ENCODE data around the gene MRPS12.

DNA sequence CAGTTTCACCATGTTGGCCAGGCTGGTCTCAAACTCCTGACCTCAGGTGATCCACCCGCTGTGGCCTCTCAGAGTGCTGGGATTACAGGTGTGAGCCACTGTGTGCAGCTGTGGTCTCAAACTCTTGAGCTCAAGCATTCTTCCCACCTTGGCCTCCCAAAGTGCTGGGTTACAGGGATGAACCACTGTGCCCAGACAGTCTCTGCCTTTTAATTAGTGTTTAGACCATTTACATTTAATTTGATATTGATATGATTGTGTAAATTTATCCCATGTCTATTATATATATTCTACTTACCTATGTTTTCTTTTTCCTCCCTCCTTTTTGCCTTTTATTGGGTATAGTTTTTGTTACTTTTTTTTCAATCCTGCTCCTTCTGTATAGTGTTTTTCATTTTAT, 29.1 kb upstream of the MRPS12 start:
- TF ChIP-seq POLR2A (IDR thresholded peaks at IDR 0.05; ENCODE audit: low read depth, low read length) (no peak), NFE2L2 (IDR thresholded peaks at IDR 0.05; ENCODE audit: low read depth, low read length) (no peak), MAFK (IDR thresholded peaks at IDR 0.05; ENCODE audit: low read depth, low read length) (no peak), MAZ (IDR thresholded peaks at IDR 0.05; ENCODE audit: borderline replicate concordance, low read depth, low read length) (no peak), MXI1 (IDR thresholded peaks at IDR 0.05; ENCODE audit: borderline replicate concordance, low read depth, low read length) (no peak), SMC3 (IDR thresholded peaks at IDR 0.05; ENCODE audit: low read depth, low read length) (no peak)
- TF ChIP-seq, protein P1, sequence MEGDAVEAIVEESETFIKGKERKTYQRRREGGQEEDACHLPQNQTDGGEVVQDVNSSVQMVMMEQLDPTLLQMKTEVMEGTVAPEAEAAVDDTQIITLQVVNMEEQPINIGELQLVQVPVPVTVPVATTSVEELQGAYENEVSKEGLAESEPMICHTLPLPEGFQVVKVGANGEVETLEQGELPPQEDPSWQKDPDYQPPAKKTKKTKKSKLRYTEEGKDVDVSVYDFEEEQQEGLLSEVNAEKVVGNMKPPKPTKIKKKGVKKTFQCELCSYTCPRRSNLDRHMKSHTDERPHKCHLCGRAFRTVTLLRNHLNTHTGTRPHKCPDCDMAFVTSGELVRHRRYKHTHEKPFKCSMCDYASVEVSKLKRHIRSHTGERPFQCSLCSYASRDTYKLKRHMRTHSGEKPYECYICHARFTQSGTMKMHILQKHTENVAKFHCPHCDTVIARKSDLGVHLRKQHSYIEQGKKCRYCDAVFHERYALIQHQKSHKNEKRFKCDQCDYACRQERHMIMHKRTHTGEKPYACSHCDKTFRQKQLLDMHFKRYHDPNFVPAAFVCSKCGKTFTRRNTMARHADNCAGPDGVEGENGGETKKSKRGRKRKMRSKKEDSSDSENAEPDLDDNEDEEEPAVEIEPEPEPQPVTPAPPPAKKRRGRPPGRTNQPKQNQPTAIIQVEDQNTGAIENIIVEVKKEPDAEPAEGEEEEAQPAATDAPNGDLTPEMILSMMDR (conservative IDR thresholded peaks at IDR 0.05; ENCODE audit: low read depth, low read length) = no peak
- TF ChIP-seq, protein P2, sequence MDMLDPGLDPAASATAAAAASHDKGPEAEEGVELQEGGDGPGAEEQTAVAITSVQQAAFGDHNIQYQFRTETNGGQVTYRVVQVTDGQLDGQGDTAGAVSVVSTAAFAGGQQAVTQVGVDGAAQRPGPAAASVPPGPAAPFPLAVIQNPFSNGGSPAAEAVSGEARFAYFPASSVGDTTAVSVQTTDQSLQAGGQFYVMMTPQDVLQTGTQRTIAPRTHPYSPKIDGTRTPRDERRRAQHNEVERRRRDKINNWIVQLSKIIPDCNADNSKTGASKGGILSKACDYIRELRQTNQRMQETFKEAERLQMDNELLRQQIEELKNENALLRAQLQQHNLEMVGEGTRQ (IDR thresholded peaks at IDR 0.05; ENCODE audit: low read depth, low read length) = no peak
